Astrocyte (in vitro differentiated cells and primary cell): ENCODE results near the gene RAB40C. TPM values are rescaled to one million over a fixed set of nuclear protein-coding genes. Genes with fewer than 3 reads are reported as not detected.

Experiments
- DNase-seq: peaks from one replicate; pipeline ENCODE4 v3.0.0-alpha.2; 2010; ENCODE audit warnings: low read depth
- FAIRE-seq: peaks from 2 replicates; lab custom pipeline; 2011; peaks lifted over from hg19 to GRCh38; lab: Jason Lieb, UNC
- H2AFZ ChIP-seq: 2 replicates; pipeline ENCODE4 v1.6.0; 2012; ENCODE audit warnings: low read depth, low read length, inconsistent platforms
- H3K27ac ChIP-seq: 2 replicates; pipeline ENCODE4 v1.5.1; 2011; ENCODE audit warnings: low read depth, low read length, inconsistent platforms
- H3K27me3 ChIP-seq: 2 replicates; pipeline ENCODE4 v1.6.0; 2011; ENCODE audit warnings: low read length, inconsistent platforms; ENCODE audit not compliant: insufficient read depth
- H3K36me3 ChIP-seq: 2 replicates; pipeline ENCODE4 v1.5.1; 2011; ENCODE audit warnings: low read length, inconsistent platforms; ENCODE audit not compliant: insufficient read depth
- H3K4me1 ChIP-seq: 2 replicates; pipeline ENCODE4 v1.5.1; 2011; ENCODE audit warnings: low read length, inconsistent platforms; ENCODE audit not compliant: insufficient read depth
- H3K4me2 ChIP-seq: 2 replicates; pipeline ENCODE4 v1.6.0; 2012; ENCODE audit warnings: low read length, inconsistent platforms
- H3K4me3 ChIP-seq: 2 replicates; pipeline ENCODE4 v1.5.1; 2011; ENCODE audit warnings: low read depth, mild to moderate bottlenecking, low read length, inconsistent platforms; ENCODE audit not compliant: insufficient read depth
- H3K79me2 ChIP-seq: 2 replicates; pipeline ENCODE4 v1.6.0; 2012; ENCODE audit warnings: mild to moderate bottlenecking, low read length, inconsistent platforms; ENCODE audit not compliant: insufficient read depth
- H3K9ac ChIP-seq: 2 replicates; pipeline ENCODE4 v1.6.0; 2012; ENCODE audit warnings: mild to moderate bottlenecking, low read length, inconsistent platforms
- H3K9me3 ChIP-seq: 2 replicates; pipeline ENCODE4 v1.5.1; 2012; ENCODE audit warnings: low read depth, mild to moderate bottlenecking, low read length, inconsistent platforms; ENCODE audit not compliant: insufficient read depth
- H4K20me1 ChIP-seq: 2 replicates; pipeline ENCODE4 v1.6.0; 2012; ENCODE audit warnings: low read length, inconsistent platforms; ENCODE audit not compliant: insufficient read depth
- H3K27ac Mint-ChIP-seq: one replicate; pipeline ENCODE4 v1.8.0; 2021; ENCODE audit warnings: mild to moderate bottlenecking, mixed read lengths; ENCODE audit not compliant: unreplicated experiment
- H3K27me3 Mint-ChIP-seq: one replicate; pipeline ENCODE4 v1.8.0; 2021; ENCODE audit warnings: low read depth, mixed read lengths; ENCODE audit not compliant: unreplicated experiment
- H3K36me3 Mint-ChIP-seq: one replicate; pipeline ENCODE4 v1.8.0; 2021; ENCODE audit warnings: low read depth, mixed read lengths; ENCODE audit not compliant: unreplicated experiment
- H3K4me1 Mint-ChIP-seq: one replicate; pipeline ENCODE4 v1.8.0; 2021; ENCODE audit warnings: low read depth, mixed read lengths; ENCODE audit not compliant: unreplicated experiment
- H3K4me3 Mint-ChIP-seq: one replicate; pipeline ENCODE4 v1.8.0; 2021; ENCODE audit warnings: mild to moderate bottlenecking, moderate library complexity, mixed read lengths; ENCODE audit not compliant: unreplicated experiment
- H3K9me3 Mint-ChIP-seq: one replicate; pipeline ENCODE4 v1.8.0; 2021; ENCODE audit warnings: mild to moderate bottlenecking, mixed read lengths; ENCODE audit not compliant: unreplicated experiment
- EZH2 ChIP-seq: IDR thresholded peaks from 2 replicates; pipeline ENCODE4 v1.6.1; 2012; ENCODE audit warnings: mild to moderate bottlenecking, low read length, inconsistent platforms; ENCODE audit not compliant: insufficient read depth
- total RNA-seq: library from RNA; stranded (reverse); gene quantifications from 2 replicates; pipeline ENCODE4 v1.2.1, GENCODE V29; 2021
- TF ChIP-seq, protein P1 (sequence below): IDR thresholded peaks from 2 replicates; pipeline ENCODE4 v1.5.1; 2011; ENCODE audit warnings: low read depth, mild to moderate bottlenecking, inconsistent platforms, low read length, moderate library complexity; ENCODE audit not compliant: insufficient read depth

RAB40C gene
- total RNA-seq, 1 donor from 2014 or later, result 13.0 TPM

DNA sequence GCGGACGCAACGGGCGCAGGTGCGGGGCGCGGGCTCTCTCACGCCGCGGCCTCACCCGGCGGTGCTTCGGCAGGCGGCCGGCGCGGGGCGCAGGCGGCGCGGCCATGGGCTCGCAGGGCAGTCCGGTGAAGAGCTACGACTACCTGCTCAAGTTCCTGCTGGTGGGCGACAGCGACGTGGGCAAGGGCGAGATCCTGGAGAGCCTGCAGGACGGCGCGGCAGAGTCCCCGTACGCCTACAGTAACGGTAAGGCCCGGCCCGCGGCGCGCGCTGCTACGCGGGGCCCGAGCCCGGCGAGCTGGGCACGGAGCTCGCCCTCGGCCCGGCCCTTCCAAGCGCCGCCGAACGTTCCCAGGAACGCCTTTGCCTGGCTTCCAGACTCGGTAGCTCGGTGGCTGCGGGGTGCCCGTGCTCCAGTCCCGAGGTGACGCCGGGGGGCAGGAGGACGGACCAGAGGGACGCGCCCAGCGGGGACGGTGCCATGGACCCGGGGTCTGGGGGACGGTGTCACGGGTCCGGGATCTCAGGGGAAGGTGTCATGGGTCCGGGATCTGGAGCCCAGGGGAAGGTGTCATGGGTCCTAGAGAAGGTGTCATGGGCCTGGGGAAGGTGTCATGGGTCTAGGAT, 435 bp downstream of the RAB40C start:
- Histone ChIP-seq H3K27me3 (no peaks in the 10 kb centered on the region), H4K20me1 (peaks cover 67% of the 10 kb centered on the region), H3K4me3 (peak overlapping the region; percentile 78), H3K9me3 (no peaks in the 10 kb centered on the region), H2AFZ (peak overlapping the region; percentile 62), H3K9ac (peak overlapping the region; percentile 86), H3K4me2 (peak overlapping the region; percentile 100), H3K4me1 (peaks cover 15% of the 10 kb centered on the region), H3K27ac (peak overlapping the region; percentile 62), H3K36me3 (no peaks in the 10 kb centered on the region), H3K79me2 (peaks cover 66% of the 10 kb centered on the region)
- no peaks in the 10 kb centered on the region for H3K9me3 Mint-ChIP-seq
- no peaks in the 10 kb centered on the region for H3K27me3 Mint-ChIP-seq
- H3K27ac Mint-ChIP-seq, result no peak overlapping the region
- no peak for TF ChIP-seq EZH2
- TF ChIP-seq, protein P1, sequence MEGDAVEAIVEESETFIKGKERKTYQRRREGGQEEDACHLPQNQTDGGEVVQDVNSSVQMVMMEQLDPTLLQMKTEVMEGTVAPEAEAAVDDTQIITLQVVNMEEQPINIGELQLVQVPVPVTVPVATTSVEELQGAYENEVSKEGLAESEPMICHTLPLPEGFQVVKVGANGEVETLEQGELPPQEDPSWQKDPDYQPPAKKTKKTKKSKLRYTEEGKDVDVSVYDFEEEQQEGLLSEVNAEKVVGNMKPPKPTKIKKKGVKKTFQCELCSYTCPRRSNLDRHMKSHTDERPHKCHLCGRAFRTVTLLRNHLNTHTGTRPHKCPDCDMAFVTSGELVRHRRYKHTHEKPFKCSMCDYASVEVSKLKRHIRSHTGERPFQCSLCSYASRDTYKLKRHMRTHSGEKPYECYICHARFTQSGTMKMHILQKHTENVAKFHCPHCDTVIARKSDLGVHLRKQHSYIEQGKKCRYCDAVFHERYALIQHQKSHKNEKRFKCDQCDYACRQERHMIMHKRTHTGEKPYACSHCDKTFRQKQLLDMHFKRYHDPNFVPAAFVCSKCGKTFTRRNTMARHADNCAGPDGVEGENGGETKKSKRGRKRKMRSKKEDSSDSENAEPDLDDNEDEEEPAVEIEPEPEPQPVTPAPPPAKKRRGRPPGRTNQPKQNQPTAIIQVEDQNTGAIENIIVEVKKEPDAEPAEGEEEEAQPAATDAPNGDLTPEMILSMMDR, result no peak
- FAIRE-seq (no peak), DNase-seq (no peak)
- H3K4me3 Mint-ChIP-seq, result peak overlapping the region; percentile 90
- peaks cover 4% of the 10 kb centered on the region for H3K36me3 Mint-ChIP-seq
- peaks cover 11% of the 10 kb centered on the region for H3K4me1 Mint-ChIP-seq

GRCh38 chr16:590815-591200, 942 bp downstream of the RAB40C start:
- Histone ChIP-seq H3K79me2 (peaks cover 67% of the 10 kb centered on the region), H4K20me1 (peaks cover 70% of the 10 kb centered on the region), H3K9ac (peak overlapping the region; percentile 86), H3K4me2 (peak overlapping the region; percentile 100), H3K27ac (no peak overlapping the region), H3K4me3 (peak overlapping the region; percentile 78), H3K36me3 (no peaks in the 10 kb centered on the region), H3K9me3 (no peaks in the 10 kb centered on the region), H3K4me1 (peaks cover 15% of the 10 kb centered on the region), H3K27me3 (no peaks in the 10 kb centered on the region), H2AFZ (no peak overlapping the region)
- Mint-ChIP-seq H3K4me3 (peak overlapping the region; percentile 90), H3K27ac (peak overlapping the region; percentile 42), H3K4me1 (peaks cover 11% of the 10 kb centered on the region), H3K36me3 (peaks cover 4% of the 10 kb centered on the region), H3K9me3 (no peaks in the 10 kb centered on the region), H3K27me3 (no peaks in the 10 kb centered on the region)
- DNase-seq, result no peak
- TF ChIP-seq, protein P1, result no peak
- no peak for TF ChIP-seq EZH2
- no peak for FAIRE-seq

GRCh38 chr16:591231-591630, 1.4 kb downstream of the RAB40C start:
- Histone ChIP-seq H4K20me1 (peaks cover 73% of the 10 kb centered on the region), H3K9ac (peak overlapping the region; percentile 86), H3K27me3 (no peaks in the 10 kb centered on the region), H3K79me2 (peaks cover 72% of the 10 kb centered on the region), H3K36me3 (no peaks in the 10 kb centered on the region), H3K4me1 (peaks cover 15% of the 10 kb centered on the region), H3K4me3 (peak overlapping the region; percentile 78), H3K27ac (no peak overlapping the region), H3K9me3 (no peaks in the 10 kb centered on the region), H3K4me2 (peak overlapping the region; percentile 100), H2AFZ (no peak overlapping the region)
- Mint-ChIP-seq H3K27ac (no peak overlapping the region), H3K36me3 (peaks cover 4% of the 10 kb centered on the region), H3K4me1 (peaks cover 11% of the 10 kb centered on the region), H3K9me3 (no peaks in the 10 kb centered on the region), H3K27me3 (no peaks in the 10 kb centered on the region), H3K4me3 (peak overlapping the region; percentile 90)
- DNase-seq (no peak), FAIRE-seq (no peak)
- TF ChIP-seq, protein P1, result no peak
